AG09309 (cell line): Measurements from ENCODE around the gene PRDM16.

Experiments
- DNase-seq: peaks from one replicate; pipeline ENCODE4 v3.0.0-alpha.2; 2010; ENCODE audit warnings: low read depth
- H3K4me3 ChIP-seq: 2 replicates; pipeline ENCODE4 v1.5.1; 2011; ENCODE audit warnings: mild to moderate bottlenecking, low read depth, low read length, moderate library complexity; ENCODE audit not compliant: control insufficient read depth
- TF ChIP-seq, protein P1 (sequence below): IDR thresholded peaks from 2 replicates; pipeline ENCODE4 v1.5.1; 2011; ENCODE audit warnings: mild to moderate bottlenecking, low read depth, low read length, inconsistent platforms; ENCODE audit not compliant: insufficient read depth, control insufficient read depth; ENCODE audit errors: missing control alignments

PRDM16 gene

DNA sequence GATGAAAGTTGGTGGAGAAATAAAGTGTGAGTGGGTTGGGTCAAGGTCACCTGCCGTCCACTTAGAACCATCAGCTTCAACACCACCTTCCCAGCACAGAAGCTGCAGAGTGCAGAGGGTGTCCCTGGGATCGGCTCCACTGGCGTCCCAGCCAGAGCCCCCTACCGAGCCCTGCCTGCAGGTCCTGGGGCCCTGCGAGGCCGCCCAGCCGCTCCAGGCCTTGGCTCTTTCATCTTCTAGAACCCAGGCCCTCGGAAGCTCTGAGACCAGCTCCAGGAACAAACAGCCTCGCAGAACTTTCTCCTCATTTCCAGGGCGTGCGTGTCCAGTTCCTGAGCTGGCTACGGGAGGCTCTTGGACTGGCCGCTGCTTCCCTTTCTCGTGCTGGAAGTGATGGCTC is 166.0 kb downstream of the PRDM16 start:
- no peak overlapping the region for H3K4me3 ChIP-seq
- TF ChIP-seq, protein P1, sequence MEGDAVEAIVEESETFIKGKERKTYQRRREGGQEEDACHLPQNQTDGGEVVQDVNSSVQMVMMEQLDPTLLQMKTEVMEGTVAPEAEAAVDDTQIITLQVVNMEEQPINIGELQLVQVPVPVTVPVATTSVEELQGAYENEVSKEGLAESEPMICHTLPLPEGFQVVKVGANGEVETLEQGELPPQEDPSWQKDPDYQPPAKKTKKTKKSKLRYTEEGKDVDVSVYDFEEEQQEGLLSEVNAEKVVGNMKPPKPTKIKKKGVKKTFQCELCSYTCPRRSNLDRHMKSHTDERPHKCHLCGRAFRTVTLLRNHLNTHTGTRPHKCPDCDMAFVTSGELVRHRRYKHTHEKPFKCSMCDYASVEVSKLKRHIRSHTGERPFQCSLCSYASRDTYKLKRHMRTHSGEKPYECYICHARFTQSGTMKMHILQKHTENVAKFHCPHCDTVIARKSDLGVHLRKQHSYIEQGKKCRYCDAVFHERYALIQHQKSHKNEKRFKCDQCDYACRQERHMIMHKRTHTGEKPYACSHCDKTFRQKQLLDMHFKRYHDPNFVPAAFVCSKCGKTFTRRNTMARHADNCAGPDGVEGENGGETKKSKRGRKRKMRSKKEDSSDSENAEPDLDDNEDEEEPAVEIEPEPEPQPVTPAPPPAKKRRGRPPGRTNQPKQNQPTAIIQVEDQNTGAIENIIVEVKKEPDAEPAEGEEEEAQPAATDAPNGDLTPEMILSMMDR, result no peak
- no peak for DNase-seq

DNA sequence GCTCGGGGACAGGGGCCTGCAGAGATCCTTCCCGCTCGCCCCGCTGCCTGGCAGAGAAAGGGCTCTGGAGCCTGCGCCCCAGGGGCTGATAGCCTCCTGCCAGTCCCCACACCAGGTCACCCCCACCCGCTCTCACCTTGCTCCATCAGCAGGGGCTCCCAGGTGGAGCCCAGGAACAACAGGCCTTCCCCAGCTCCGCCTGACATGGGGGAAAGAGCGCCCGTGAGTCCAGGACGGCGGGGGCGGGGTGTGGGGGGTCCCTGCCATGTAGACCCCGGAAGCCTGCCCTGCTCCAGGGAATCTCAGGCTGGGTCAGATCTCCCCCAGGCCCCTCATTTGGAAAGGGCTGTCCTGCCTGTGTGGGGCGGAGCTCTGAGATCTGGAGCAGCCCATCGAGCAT is 166.5 kb downstream of the PRDM16 start:
- TF ChIP-seq, protein P1, result no peak
- H3K4me3 ChIP-seq, result no peak overlapping the region
- no peak for DNase-seq

DNA sequence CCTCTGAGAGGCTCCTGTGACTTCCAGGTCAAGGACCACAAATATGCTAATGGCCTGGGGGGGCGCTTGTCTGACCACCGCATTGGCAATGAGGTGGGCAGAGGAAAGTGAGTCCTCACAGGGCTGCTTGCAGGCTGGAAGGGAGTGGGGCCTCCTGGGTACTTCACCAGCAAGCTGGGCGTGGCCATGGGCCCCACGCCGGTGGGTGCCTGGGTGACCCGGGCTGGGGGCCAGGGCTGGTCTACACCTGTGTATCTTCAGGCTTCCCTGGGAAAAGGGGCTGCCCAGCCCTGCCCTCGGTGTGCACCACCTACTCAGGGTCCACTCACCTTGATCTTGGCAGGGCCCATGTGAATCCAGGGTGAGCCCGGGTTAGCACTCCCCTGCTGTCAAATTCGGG is 167.4 kb downstream of the PRDM16 start:
- DNase-seq, result no peak
- no peak overlapping the region for H3K4me3 ChIP-seq
- TF ChIP-seq, protein P1, result no peak

DNA sequence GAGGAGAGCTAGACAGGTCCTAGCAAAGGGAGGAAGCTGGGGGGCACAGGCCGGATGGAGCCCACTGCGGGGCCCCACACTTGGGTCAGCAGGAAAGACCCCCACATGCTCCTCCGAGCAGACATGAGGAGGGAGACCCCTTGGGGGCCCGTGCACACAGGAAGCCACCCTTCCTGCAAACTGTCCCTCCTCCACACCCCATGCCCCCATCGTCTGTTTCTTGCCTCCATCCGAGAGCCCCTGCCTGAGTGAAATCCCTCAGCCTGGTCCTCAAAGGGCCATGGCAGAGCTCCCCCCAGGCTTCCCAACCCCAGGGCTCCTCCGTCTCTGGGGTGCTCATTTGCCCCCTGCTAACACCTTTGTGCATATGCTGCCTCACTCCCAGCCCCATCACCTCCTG is 168.0 kb downstream of the PRDM16 start:
- TF ChIP-seq, protein P1, result no peak
- no peak for DNase-seq

DNA sequence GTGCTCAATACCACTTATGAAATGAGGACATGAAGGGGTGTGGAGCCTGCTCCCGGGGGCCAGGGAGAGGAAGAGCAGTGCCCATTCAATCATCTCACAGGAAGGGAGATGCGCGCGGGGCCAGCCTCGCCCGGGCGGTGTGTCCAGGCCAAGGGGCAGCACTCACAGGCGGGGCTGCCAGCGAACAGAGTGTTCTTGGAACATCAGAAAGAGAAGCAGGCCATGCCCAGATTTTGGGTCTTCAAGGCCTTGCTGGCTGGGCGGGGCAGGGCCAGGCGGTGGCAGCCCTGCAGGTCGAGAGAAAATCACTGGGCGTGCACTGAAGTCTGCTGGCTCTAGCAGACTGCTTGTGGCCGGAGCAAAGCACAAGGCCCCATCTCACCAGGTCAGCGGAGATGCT is 168.6 kb downstream of the PRDM16 start:
- TF ChIP-seq, protein P1, result no peak
- no peak overlapping the region for H3K4me3 ChIP-seq
- DNase-seq, result no peak

More for the DNA sequence above, 168.0 kb downstream of the PRDM16 start:
- no peak overlapping the region for H3K4me3 ChIP-seq

DNA sequence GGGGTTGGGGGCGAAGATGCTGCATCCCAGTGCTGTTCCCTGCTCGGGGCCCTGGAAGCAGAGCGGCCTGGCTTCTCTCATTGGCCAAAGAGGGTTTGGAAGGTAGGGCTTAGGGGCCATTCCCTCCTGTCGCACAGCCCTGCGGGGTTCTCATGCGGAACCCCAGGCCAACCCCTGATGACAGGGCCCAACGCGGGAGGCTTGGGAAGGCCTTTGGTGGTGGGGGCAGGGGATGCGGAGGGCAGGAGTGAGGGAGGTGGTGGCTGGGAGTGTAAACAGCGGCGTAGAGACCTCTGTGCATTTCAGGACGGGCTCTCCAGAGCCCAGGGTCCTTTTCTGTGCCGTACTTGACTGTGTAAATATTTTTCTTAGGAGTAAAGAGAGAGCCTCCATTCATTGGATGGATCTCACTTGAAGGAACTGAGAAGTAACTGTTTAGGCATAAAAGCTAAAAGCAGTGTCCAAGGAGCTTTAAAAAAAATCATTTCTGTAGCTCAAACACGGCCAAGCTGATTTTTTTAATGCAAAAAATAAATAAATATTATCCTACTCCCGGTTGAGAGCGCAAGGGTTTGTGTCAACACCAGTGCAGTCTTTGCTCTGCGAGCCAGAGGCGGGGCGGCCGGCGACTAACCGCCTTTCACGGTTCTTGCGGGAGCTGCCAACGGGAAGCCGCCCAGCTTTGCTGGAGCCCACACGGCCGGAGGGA is 169.1 kb downstream of the PRDM16 start:
- H3K4me3 ChIP-seq, result no peak overlapping the region
- TF ChIP-seq, protein P1, result no peak

More for the DNA sequence above, 169.1 kb downstream of the PRDM16 start:
- DNase-seq, result no peak
